Body of pancreas (tissue), 4 donors: Measurements from ENCODE around the gene ZNF236.

Experiments
- POLR2A ChIP-seq, 3 donors: fragments of 450-650 bp; IDR thresholded peaks; one replicate each; pipeline ENCODE4 v1.6.1; 2016; ENCODE audit warnings: antibody characterized with exemption in 3 of 3, mild to moderate bottlenecking in 2 of 3
- TF ChIP-seq, protein P1 (sequence below), 7 experiments: fragments of 450-650 bp in 4 of 7; fragments of 200-600 bp in 3 of 7; sonication (generic) in 3 of 7; IDR thresholded peaks; one replicate each; pipeline ENCODE4 v1.5.1; 2016 to 2019; ENCODE audit warnings: antibody characterized with exemption in 7 of 7

DNA sequence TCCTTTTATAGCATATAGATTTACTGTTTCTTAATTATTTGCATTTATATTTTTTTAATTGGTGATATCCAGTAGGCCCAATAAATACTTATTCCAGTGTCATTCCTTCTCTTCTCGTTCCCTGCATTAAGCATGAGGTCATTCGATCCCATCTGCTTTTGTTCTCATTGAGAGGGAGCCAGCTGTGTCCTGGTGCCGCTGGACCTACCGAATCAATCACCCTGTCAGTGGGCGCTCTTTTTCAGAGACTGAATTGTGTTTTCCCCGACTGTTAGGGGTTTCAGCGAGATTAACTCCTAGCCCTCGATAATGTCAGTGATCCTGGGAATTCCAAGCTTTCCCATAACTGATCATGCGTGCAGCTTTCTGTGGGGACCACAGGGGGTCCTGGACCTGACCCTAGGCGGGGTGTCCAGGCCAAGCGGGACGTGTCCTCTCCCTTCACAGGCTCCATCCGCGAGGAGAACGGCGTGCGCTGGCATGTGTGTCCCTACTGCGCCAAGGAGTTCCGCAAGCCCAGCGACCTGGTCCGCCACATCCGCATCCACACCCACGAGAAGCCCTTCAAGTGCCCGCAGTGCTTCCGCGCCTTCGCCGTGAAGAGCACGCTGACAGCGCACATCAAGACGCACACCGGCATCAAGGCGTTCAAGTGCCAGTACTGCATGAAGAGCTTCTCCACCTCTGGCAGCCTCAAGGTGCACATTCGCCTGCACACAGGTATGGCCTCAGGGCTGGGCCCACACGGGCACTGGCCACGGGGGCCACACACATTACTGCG lies 72.4 kb downstream of the ZNF236 start:
- no peak for TF ChIP-seq POLR2A (IDR thresholded peaks at IDR 0.05)
- TF ChIP-seq, protein P1, sequence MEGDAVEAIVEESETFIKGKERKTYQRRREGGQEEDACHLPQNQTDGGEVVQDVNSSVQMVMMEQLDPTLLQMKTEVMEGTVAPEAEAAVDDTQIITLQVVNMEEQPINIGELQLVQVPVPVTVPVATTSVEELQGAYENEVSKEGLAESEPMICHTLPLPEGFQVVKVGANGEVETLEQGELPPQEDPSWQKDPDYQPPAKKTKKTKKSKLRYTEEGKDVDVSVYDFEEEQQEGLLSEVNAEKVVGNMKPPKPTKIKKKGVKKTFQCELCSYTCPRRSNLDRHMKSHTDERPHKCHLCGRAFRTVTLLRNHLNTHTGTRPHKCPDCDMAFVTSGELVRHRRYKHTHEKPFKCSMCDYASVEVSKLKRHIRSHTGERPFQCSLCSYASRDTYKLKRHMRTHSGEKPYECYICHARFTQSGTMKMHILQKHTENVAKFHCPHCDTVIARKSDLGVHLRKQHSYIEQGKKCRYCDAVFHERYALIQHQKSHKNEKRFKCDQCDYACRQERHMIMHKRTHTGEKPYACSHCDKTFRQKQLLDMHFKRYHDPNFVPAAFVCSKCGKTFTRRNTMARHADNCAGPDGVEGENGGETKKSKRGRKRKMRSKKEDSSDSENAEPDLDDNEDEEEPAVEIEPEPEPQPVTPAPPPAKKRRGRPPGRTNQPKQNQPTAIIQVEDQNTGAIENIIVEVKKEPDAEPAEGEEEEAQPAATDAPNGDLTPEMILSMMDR (IDR thresholded peaks at IDR 0.05), result no peak
